ENCODE results near the gene TMEM250.

TMEM250 gene

GRCh38 chr9:136117291-136117915 is 1.3 kb downstream of the TMEM250 start:
- ChIA-PET CTCF (interaction anchor here (0.6 to 2.6 kb wide), 8 partner anchors 20 to 354 kb away, joined by 3 to 25 read pairs (median 4); no protein-coding TSS in a partner anchor), POLR2A (interaction anchor here (1.1 to 1.3 kb wide), 2 partner anchors 8 to 65 kb away, joined by 5 to 7 read pairs; no protein-coding TSS in a partner anchor)
- TF ChIP-seq CTCF (IDR thresholded peaks at IDR 0.05; ENCODE audit: insufficient read depth, low read length, missing control alignments) = no peak
- DNase-seq (ENCODE audit: low read depth, low spot score) = no peak
- H3K4me3 ChIP-seq (ENCODE audit: low read depth, low read length) = peak overlapping the region; percentile 68

- H3K4me3 ChIP-seq (ENCODE audit: low read depth, low read length) = no peak overlapping the region
- TF ChIP-seq CTCF (IDR thresholded peaks at IDR 0.05; ENCODE audit: insufficient read depth, low read length, missing control alignments) = no peak
- ChIA-PET POLR2A (no interaction called here), CTCF (interaction anchor here (1.3 to 2.6 kb wide), 4 partner anchors 19 to 149 kb away, joined by 4 to 25 read pairs (median 4); no protein-coding TSS in a partner anchor)
- DNase-seq (ENCODE audit: low read depth, low spot score) = no peak
Observed at GRCh38 chr9:136116360-136117098, 2.1 kb downstream of the TMEM250 start.

- ChIA-PET POLR2A (no interaction called here), CTCF (no interaction called here)
- DNase-seq (ENCODE audit: low read depth, low spot score) = no peak
- no peak for TF ChIP-seq CTCF (IDR thresholded peaks at IDR 0.05; ENCODE audit: insufficient read depth, low read length, missing control alignments)
- H3K4me3 ChIP-seq (ENCODE audit: low read depth, low read length) = no peak overlapping the region
Observed at GRCh38 chr9:136115641-136116359, 2.9 kb downstream of the TMEM250 start.

- H3K4me3 ChIP-seq (ENCODE audit: low read depth, low read length) = no peak overlapping the region
- no peak for DNase-seq (ENCODE audit: low read depth, low spot score)
- TF ChIP-seq CTCF (IDR thresholded peaks at IDR 0.05; ENCODE audit: insufficient read depth, low read length, missing control alignments) = no peak
- POLR2A ChIA-PET = no interaction called here
- CTCF ChIA-PET = interaction anchor here (1.3 kb wide), 1 partner anchor 19 kb away, joined by 3 read pairs; no protein-coding TSS in a partner anchor
Observed at GRCh38 chr9:136115206-136115605, 3.5 kb downstream of the TMEM250 start.

- H3K4me3 ChIP-seq (ENCODE audit: low read depth, low read length) = no peak overlapping the region
- DNase-seq (ENCODE audit: low read depth, low spot score) = no peak
- CTCF ChIA-PET = interaction anchor here (1.0 to 1.3 kb wide), 3 partner anchors 9 to 145 kb away, joined by 3 read pairs; no protein-coding TSS in a partner anchor
- POLR2A ChIA-PET = no interaction called here
- TF ChIP-seq CTCF (IDR thresholded peaks at IDR 0.05; ENCODE audit: insufficient read depth, low read length, missing control alignments) = no peak
Observed at GRCh38 chr9:136114610-136115009, 4.1 kb downstream of the TMEM250 start.

Data from AG04449 (cell line).